Hematopoietic multipotent progenitor cell treated with erythropoietin and hydrocortisone succinate and interleukin-3 and kit ligand, for 8 days (in vitro differentiated cells): Measurements from ENCODE around the gene POMP.
A peak's percentile ranks its signal among the peaks of the same experiment; 100 is the strongest.

Experiments used
- DNase-seq: peaks from one replicate; pipeline ENCODE4 v3.0.0-alpha.2; 2015

The POMP gene

GRCh38 chr13:28658796-28659620 lies at the start of gene POMP:
POMP (plus strand) TSS chr13:28659130; CDS start chr13:28659185, 55 bp downstream.
- DNase-seq = peak; percentile 90

- DNase-seq = no peak
Observed at GRCh38 chr13:28609381-28609780, 49.5 kb upstream of the POMP start.

GRCh38 chr13:28609926-28610325 lies 49.0 kb upstream of the POMP start:
- no peak for DNase-seq

GRCh38 chr13:28610996-28611395 lies 47.9 kb upstream of the POMP start:
- no peak for DNase-seq

- peak; percentile 27 for DNase-seq
Observed at GRCh38 chr13:28611654-28612131, 47.2 kb upstream of the POMP start.

GRCh38 chr13:28613562-28613961 lies 45.4 kb upstream of the POMP start:
- no peak for DNase-seq

GRCh38 chr13:28615916-28616446 lies 42.9 kb upstream of the POMP start:
- DNase-seq = no peak

GRCh38 chr13:28618230-28618994 lies 40.5 kb upstream of the POMP start:
- DNase-seq = no peak

GRCh38 chr13:28620011-28620830 lies 38.7 kb upstream of the POMP start:
- DNase-seq = no peak

- no peak for DNase-seq
Observed at GRCh38 chr13:28621449-28621848, 37.5 kb upstream of the POMP start.

GRCh38 chr13:28622286-28622685 lies 36.6 kb upstream of the POMP start:
- DNase-seq = no peak

- DNase-seq = no peak
Observed at GRCh38 chr13:28623782-28624706, 34.9 kb upstream of the POMP start.

- DNase-seq = no peak
Observed at GRCh38 chr13:28624707-28625432, 34.1 kb upstream of the POMP start.

GRCh38 chr13:28626266-28626665 lies 32.7 kb upstream of the POMP start:
- no peak for DNase-seq

- DNase-seq = no peak
Observed at GRCh38 chr13:28628241-28628640, 30.7 kb upstream of the POMP start.

- DNase-seq = no peak
Observed at GRCh38 chr13:28630869-28631268, 28.1 kb upstream of the POMP start.

GRCh38 chr13:28631801-28632200 lies 27.1 kb upstream of the POMP start:
- DNase-seq = no peak

- no peak for DNase-seq
Observed at GRCh38 chr13:28636069-28636468, 22.9 kb upstream of the POMP start.

GRCh38 chr13:28636677-28637317 lies 22.1 kb upstream of the POMP start:
- DNase-seq = peak; percentile 64

GRCh38 chr13:28637714-28638355 lies 21.1 kb upstream of the POMP start:
- no peak for DNase-seq
